Peyer's patch (tissue), 4 donors: ENCODE data around the gene ZNF234. TPM values are rescaled to one million over a fixed set of nuclear protein-coding genes. Genes with fewer than 3 reads are reported as not detected.
"Not testable (repeated sequence)": the region's sequence is repeated elsewhere in the genome, so short reads cannot be mapped to it uniquely, and the experiment has no call there.

Experiments used
- DNase-seq, 3 donors: peaks; one replicate each; pipeline ENCODE4 v3.0.0-alpha.2; 2017 to 2019
- H3K27ac ChIP-seq, 4 donors: fragments of 200-600 bp; sonication (generic); one replicate each; pipeline ENCODE4 v1.5.1; 2016 to 2019
- H3K27me3 ChIP-seq, 2 donors: fragments of 200-600 bp; sonication (generic); one replicate each; pipeline ENCODE4 v1.5.1; 2019
- H3K36me3 ChIP-seq, 3 donors: fragments of 200-600 bp; sonication (generic); one replicate each; pipeline ENCODE4 v1.5.1; 2016 to 2019
- H3K4me1 ChIP-seq, 4 donors: fragments of 200-600 bp; sonication (generic); one replicate each; pipeline ENCODE4 v1.5.1; 2016 to 2019
- H3K4me3 ChIP-seq, 4 donors: fragments of 200-600 bp; sonication (generic); 1 replicate in 3 of 4; 2 replicates in 1 of 4; pipeline ENCODE4 v1.5.1; 2016 to 2019; ENCODE audit warnings: mild to moderate bottlenecking in 1 of 4
- H3K9me3 ChIP-seq, 4 donors: fragments of 200-600 bp; sonication (generic); one replicate each; pipeline ENCODE4 v1.5.1; 2016 to 2019; ENCODE audit warnings: mild to moderate bottlenecking in 1 of 4
- CTCF ChIP-seq, 6 experiments: fragments of 450-650 bp in 4 of 6; fragments of 200-600 bp in 2 of 6; sonication (generic) in 1 of 6; IDR thresholded peaks; one replicate each; pipeline ENCODE4 v1.5.1; 2017 to 2019; ENCODE audit warnings: antibody characterized with exemption in 6 of 6, mild to moderate bottlenecking in 3 of 6, moderate library complexity in 1 of 6
- POLR2A ChIP-seq, 2 donors: fragments of 450-650 bp; IDR thresholded peaks; one replicate each; pipeline ENCODE4 v1.5.1; 2017; ENCODE audit warnings: antibody characterized with exemption in 2 of 2, mild to moderate bottlenecking in 2 of 2, moderate library complexity in 2 of 2
- total RNA-seq, 4 donors: library from RNA; depleted of rRNA; stranded (reverse); fragments of >200 nt; gene quantifications; one replicate each; pipeline ENCODE4 v1.1.0, GENCODE V29; 2016

The ZNF234 gene
- total RNA-seq, 4 donors from 2014 or later: 4.2 to 14.9 (median 10.3) TPM

- Histone ChIP-seq H3K4me1 (no peaks in the 10 kb centered on the region), H3K27me3 (no peaks in the 10 kb centered on the region), H3K36me3 (no peaks in the 10 kb centered on the region), H3K9me3 (peaks cover 0 to 14% (median 0%) of the 10 kb centered on the region in 4 donors), H3K4me3 (no peak overlapping the region), H3K27ac (no peak overlapping the region)
- TF ChIP-seq CTCF (IDR thresholded peaks at IDR 0.05) (no peak), POLR2A (IDR thresholded peaks at IDR 0.05) (no peak)
- DNase-seq: no peak
Measured at GRCh38 chr19:44192127-44192526, 50.8 kb downstream of the ZNF234 start.

GRCh38 chr19:44196772-44197171 is 55.4 kb downstream of the ZNF234 start:
- Histone ChIP-seq H3K4me3 (no peak overlapping the region), H3K36me3 (no peaks in the 10 kb centered on the region), H3K27me3 (no peaks in the 10 kb centered on the region), H3K27ac (no peak overlapping the region), H3K9me3 (peaks cover 0 to 11% (median 0%) of the 10 kb centered on the region in 4 donors), H3K4me1 (no peaks in the 10 kb centered on the region)
- TF ChIP-seq CTCF (IDR thresholded peaks at IDR 0.05): no peak
- TF ChIP-seq POLR2A (IDR thresholded peaks at IDR 0.05): no peak
- no peak for DNase-seq

GRCh38 chr19:44202470-44202869 is 61.1 kb downstream of the ZNF234 start:
- no peak for TF ChIP-seq POLR2A (IDR thresholded peaks at IDR 0.05)
- TF ChIP-seq CTCF (IDR thresholded peaks at IDR 0.05): no peak
- Histone ChIP-seq H3K4me3 (no peak overlapping the region), H3K27me3 (no peaks in the 10 kb centered on the region), H3K4me1 (no peaks in the 10 kb centered on the region), H3K27ac (no peak overlapping the region), H3K9me3 (peaks cover 0 to 5% (median 2%) of the 10 kb centered on the region in 4 donors), H3K36me3 (no peaks in the 10 kb centered on the region)
- DNase-seq: no peak

GRCh38 chr19:44202974-44203373 is 61.6 kb downstream of the ZNF234 start:
- no peak overlapping the region for H3K27ac ChIP-seq
- no peaks in the 10 kb centered on the region for H3K36me3 ChIP-seq
- H3K27me3 ChIP-seq: no peaks in the 10 kb centered on the region
- H3K4me1 ChIP-seq: no peaks in the 10 kb centered on the region
- DNase-seq: no peak
- H3K4me3 ChIP-seq: no peak overlapping the region
- H3K9me3 ChIP-seq: peaks cover 0 to 5% (median 2%) of the 10 kb centered on the region in 4 donors
- no peak for TF ChIP-seq CTCF (IDR thresholded peaks at IDR 0.05)
- TF ChIP-seq POLR2A (IDR thresholded peaks at IDR 0.05): no peak

- not testable (repeated sequence) for DNase-seq, H3K9me3 ChIP-seq, H3K27ac ChIP-seq, H3K27me3 ChIP-seq, H3K36me3 ChIP-seq, H3K4me3 ChIP-seq, H3K4me1 ChIP-seq
Measured at GRCh38 chr19:44203877-44204276, 62.5 kb downstream of the ZNF234 start.

GRCh38 chr19:44204772-44205171 is 63.4 kb downstream of the ZNF234 start:
- Histone ChIP-seq H3K4me1 (no peaks in the 10 kb centered on the region), H3K9me3 (peaks cover 0 to 5% (median 2%) of the 10 kb centered on the region in 4 donors), H3K27me3 (no peaks in the 10 kb centered on the region), H3K36me3 (no peaks in the 10 kb centered on the region), H3K4me3 (no peak overlapping the region), H3K27ac (no peak overlapping the region)
- no peak for TF ChIP-seq CTCF (IDR thresholded peaks at IDR 0.05)
- no peak for TF ChIP-seq POLR2A (IDR thresholded peaks at IDR 0.05)
- no peak for DNase-seq
